Activated CD4-positive, CD25-positive, alpha-beta regulatory T cell treated with anti-CD3 and anti-CD28 coated beads, Interleukin-2, amount 50 U/mL, for 16 hours (primary cell): ENCODE data around the gene UFSP1.
"Not testable (repeated sequence)": the region's sequence is repeated elsewhere in the genome, so short reads cannot be mapped to it uniquely, and the experiment has no call there.

Experiments used
- DNase-seq: peaks from one replicate; pipeline ENCODE4 v3.0.0-alpha.2; 2020; ENCODE audit warnings: low read depth, low spot score

The UFSP1 gene

GRCh38 chr7:100859856-100860255 lies 29.7 kb downstream of the UFSP1 start:
- no peak for DNase-seq

DNA sequence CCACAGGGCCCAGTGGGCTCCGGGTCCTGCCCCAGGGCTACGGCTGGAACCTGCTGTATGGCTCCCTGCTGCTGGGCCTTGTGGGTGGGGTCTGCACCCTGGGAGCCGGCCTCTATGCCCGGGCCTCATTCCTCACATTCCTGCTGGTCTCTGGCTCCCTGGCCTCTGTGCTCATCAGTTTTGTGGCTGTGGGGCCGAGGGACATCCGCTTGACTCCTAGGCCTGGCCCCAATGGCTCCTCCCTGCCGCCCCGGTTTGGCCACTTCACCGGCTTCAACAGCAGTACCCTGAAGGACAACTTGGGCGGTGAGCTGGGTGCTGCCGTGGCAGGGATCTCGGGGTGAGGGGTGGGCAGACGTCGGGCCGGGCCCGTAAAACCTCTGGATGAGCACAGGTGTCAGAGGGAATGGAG lies 32.6 kb downstream of the UFSP1 start:
- DNase-seq, result no peak

- no peak for DNase-seq
These were observed 34.0 kb downstream of the UFSP1 start for GRCh38 chr7:100855515-100855914.

DNA sequence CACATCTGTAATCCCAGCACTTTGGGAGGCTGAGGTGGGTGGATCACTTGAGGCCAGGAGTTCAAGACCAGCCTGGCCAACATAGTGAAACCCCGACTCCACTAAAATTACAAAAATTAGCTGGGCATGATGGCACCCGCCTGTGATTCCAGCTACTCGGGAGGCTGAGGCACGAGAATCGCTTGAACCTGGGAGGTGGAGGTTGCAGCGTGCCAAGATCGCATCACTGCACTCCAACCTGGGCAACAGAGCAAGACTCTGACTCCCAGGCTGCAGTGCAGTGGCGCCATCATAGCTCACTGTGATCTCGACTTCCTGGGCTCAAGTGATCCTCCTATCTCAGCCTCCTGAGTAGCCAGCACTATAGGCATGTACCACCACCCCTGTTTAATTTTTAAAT lies 34.6 kb downstream of the UFSP1 start:
- DNase-seq, result not testable (repeated sequence)

DNA sequence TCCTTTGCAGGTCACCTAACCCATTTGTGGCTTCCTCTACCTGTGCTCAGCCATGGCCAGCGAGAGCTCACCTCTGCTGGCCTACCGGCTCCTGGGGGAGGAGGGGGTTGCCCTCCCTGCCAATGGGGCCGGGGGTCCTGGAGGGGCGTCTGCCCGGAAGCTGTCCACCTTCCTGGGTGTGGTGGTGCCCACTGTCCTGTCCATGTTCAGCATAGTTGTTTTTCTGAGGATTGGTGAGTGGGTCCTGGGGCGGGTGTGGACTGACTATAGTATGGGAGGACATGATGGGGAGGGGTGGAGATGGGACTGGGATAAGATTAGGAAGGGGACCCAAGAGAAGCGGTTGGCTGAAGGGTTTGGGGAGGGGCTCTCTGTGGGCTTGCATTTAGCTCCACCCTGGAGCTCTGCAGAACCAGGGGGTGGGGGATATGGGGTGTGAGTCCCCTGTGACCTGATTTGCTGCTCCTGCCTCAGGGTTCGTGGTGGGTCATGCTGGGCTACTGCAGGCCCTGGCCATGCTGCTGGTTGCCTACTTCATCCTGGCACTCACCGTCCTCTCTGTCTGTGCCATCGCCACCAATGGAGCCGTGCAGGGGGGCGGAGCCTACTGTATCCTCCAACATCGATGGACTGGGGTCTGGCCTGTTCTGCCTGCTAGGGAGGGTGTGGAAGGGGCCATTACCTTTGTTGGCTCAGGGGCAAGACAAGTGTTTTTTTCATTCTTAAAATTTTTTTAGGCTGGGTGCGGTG lies 35.2 kb downstream of the UFSP1 start:
- no peak for DNase-seq

DNA sequence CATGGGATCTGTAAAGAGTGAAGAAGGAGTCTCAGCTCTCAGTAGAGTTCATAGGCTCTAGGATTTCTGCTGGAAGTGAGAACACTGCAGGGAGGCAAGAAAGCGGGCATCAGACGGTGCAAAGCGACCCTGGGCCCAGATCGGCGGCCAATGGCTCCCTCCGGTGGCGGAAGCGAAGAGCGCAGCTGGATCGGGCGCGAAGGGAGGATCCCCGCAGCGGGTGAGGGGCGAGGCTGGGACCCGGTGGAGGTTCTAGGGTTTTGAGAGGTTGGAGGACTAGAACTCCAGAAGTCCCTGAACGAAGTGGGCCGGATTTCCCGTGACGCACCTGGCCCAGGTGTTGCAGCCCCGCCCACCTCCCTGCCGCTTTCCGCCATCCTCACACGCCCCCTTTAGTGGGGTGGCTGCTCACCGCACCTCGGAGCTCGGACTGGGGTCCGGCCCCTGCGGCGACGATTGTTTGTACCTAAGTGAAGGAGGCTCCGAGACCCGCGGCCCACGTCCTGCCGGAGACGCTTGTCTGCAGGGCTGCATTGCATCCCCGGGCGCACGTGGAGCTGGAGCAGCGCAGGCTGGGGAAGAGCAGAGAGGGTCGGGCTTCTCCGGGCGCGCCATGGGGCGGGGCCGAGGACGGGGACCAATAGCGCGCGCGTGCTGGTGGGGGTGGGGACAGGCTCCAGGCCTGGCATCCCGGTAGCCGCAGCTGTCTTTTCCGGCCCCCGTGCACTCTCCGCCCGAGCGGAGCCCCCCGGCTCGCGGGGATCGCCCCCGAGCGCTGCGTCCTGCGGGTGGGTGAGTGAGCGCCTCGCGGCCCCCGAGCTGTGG lies 37.3 kb downstream of the UFSP1 start, which contains the start of gene SLC12A9:
Gene SLC12A9, plus strand, starts transcription at position 666 of the 825 bp plus-strand sequence. CDS start 1,485 bp downstream, outside the sequence.
- peak; percentile 63 for DNase-seq

- DNase-seq, result no peak
These were observed 42.2 kb downstream of the UFSP1 start for GRCh38 chr7:100847360-100847759.

- no peak for DNase-seq
These were observed 48.9 kb downstream of the UFSP1 start for GRCh38 chr7:100840470-100841100.

DNA sequence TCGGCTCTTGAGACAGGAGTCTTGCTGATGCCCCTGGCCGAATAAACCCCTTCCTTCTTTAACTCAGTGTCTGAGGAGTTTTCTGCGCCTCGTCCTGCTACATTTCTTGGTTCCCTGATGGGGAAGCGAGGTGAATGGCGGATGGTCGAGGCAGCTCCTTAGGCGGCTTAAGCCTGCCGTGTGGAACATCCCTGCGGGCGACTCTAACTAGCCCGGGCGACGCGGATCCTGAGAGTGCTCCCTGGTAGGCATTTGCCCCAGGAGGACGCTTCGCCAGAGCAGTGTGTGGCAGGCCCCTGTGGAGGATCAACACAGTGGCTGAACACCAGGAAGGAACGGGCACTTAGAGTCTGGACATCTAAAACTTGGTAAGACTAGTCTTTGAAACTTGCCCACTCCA lies 50.2 kb downstream of the UFSP1 start:
- DNase-seq, result no peak
